ENCODE measurements around the gene PGM2L1. TPM values are rescaled to one million over a fixed set of nuclear protein-coding genes. Genes with fewer than 3 reads are reported as not detected.
"Not testable (repeated sequence)": the region's sequence is repeated elsewhere in the genome, so short reads cannot be mapped to it uniquely, and the experiment has no call there.

Gene PGM2L1
- total and polyA plus RNA-seq, 4 experiments from 2014 or later: 4.8 to 11.2 (median 8.1) TPM

DNA sequence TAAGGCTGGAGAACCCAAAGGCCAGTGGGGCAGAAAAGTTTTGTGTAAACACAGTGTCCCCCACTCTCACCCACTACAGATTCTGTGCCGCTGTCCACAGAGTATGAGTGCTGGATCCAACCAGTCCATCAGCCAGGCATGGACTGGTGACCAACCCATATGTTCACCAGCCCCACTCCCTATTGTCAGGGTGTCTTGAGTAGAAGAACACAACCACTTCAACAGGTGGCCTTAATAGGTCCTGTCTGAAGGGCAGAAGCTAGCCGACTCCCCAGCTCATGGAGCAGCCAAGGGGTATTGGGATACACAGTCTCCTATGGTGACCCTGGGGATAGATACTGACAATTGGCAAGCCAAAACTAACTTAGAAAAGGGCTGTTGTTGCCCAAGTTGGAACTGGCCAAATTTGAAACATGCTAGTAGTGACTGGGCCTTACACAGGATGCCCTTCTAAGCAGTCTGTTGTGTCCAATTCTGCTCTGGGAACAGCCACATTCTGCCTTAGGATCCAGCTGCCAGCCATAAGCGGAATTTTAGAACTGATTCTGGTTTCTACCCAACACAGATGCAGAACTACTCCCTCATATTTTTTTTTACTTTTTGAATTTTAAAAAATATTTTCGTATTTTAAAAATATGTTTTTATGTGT lies 19.8 kb upstream of the PGM2L1 start:
- peak overlapping the region; percentile 68 to 95 (median 89) for H3K27ac Mint-ChIP-seq
- peaks cover 10 to 20% (median 15%) of the 10 kb centered on the region in 4 donors for H3K4me1 Mint-ChIP-seq
- H3K27me3 Mint-ChIP-seq: peaks cover 0 to 2% of the 10 kb centered on the region in 2 donors
- Histone ChIP-seq H3K9me3 (ENCODE audit: control insufficient read depth in 1 of 2, low read length in 2 of 2) (no peaks in the 10 kb centered on the region), H3K4me1 (ENCODE audit: insufficient read depth, low read length) (peaks cover 16% of the 10 kb centered on the region), H3K27me3 (ENCODE audit: insufficient read depth, low read length) (no peaks in the 10 kb centered on the region), H3K27ac (ENCODE audit: low read depth, low read length) (no peak overlapping the region), H3K4me3 (ENCODE audit: low read length in 2 of 2) (no peak overlapping the region), H3K36me3 (ENCODE audit: insufficient read depth, low read length) (no peaks in the 10 kb centered on the region)
- H3K4me3 Mint-ChIP-seq: peak overlapping the region in 2 of 8 donors; percentile 4 to 66
- H3K9me3 Mint-ChIP-seq: no peaks in the 10 kb centered on the region
- DNase-seq: no peak
- POLR2A ChIA-PET (ENCODE audit: partially characterized antibody): no interaction called here
- H3K36me3 Mint-ChIP-seq: no peaks in the 10 kb centered on the region
- CTCF ChIA-PET (ENCODE audit: partially characterized antibody): interaction anchor here (0.9 to 1.0 kb wide), 2 partner anchors 19 to 32 kb away, joined by 3 read pairs; no protein-coding TSS in a partner anchor
- intact Hi-C loops (cut with micrococcal nuclease): no loop called here

DNA sequence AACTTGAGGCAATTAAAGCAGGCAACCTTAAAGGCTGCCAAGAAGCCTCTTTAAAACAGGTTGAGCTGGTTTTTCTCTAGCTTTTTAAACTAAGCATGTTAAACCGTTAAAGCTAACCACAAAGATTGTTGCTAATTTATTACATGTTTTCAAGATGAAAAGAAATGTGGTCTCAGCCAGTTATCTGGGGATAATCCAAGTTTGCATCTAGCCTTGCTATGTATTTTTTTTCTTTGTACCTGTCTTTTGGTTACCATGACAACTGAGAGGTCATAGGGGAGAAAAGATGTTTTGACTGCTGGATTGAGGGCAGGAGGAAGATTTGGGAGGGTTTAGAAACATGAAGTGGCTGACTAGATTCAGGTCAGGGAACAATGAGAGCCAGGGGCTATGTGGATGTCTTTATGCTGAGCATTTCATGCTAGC lies 19.2 kb upstream of the PGM2L1 start:
- no peaks in the 10 kb centered on the region for H3K9me3 Mint-ChIP-seq
- peaks cover 10 to 20% (median 15%) of the 10 kb centered on the region in 4 donors for H3K4me1 Mint-ChIP-seq
- H3K4me3 ChIP-seq (ENCODE audit: low read length in 2 of 2): no peak overlapping the region
- DNase-seq: peak; percentile 39 to 67 (median 55)
- ChIA-PET CTCF (ENCODE audit: partially characterized antibody) (interaction anchor here (0.9 to 1.0 kb wide), 2 partner anchors 19 to 32 kb away, joined by 3 read pairs; no protein-coding TSS in a partner anchor), POLR2A (ENCODE audit: partially characterized antibody) (no interaction called here)
- no peaks in the 10 kb centered on the region for H3K36me3 Mint-ChIP-seq
- H3K4me1 ChIP-seq (ENCODE audit: insufficient read depth, low read length): peaks cover 16% of the 10 kb centered on the region
- peaks cover 0 to 4% of the 10 kb centered on the region in 2 donors for H3K27me3 Mint-ChIP-seq
- no peaks in the 10 kb centered on the region for H3K9me3 ChIP-seq (ENCODE audit: control insufficient read depth in 1 of 2, low read length in 2 of 2)
- H3K27ac ChIP-seq (ENCODE audit: low read depth, low read length): no peak overlapping the region
- peak overlapping the region in 5 of 8 donors; percentile 4 to 66 (median 45) for H3K4me3 Mint-ChIP-seq
- H3K27ac Mint-ChIP-seq: peak overlapping the region; percentile 68 to 95 (median 89)
- intact Hi-C loops (cut with micrococcal nuclease): no loop called here
- no peaks in the 10 kb centered on the region for H3K36me3 ChIP-seq (ENCODE audit: insufficient read depth, low read length)
- H3K27me3 ChIP-seq (ENCODE audit: insufficient read depth, low read length): no peaks in the 10 kb centered on the region

- H3K9me3 Mint-ChIP-seq; POLR2A ChIA-PET (ENCODE audit: partially characterized antibody); intact Hi-C loops (cut with micrococcal nuclease); DNase-seq; H3K27me3 ChIP-seq (ENCODE audit: insufficient read depth, low read length); H3K9me3 ChIP-seq (ENCODE audit: control insufficient read depth in 1 of 2, low read length in 2 of 2); H3K36me3 ChIP-seq (ENCODE audit: insufficient read depth, low read length); H3K27me3 Mint-ChIP-seq; H3K36me3 Mint-ChIP-seq; H3K4me3 ChIP-seq (ENCODE audit: low read length in 2 of 2); H3K27ac ChIP-seq (ENCODE audit: low read depth, low read length): not testable (repeated sequence)
- Mint-ChIP-seq H3K4me1 (peaks cover 10 to 20% (median 15%) of the 10 kb centered on the region in 4 donors), H3K27ac (peak overlapping the region in 5 of 7 donors; percentile 18 to 77 (median 68)), H3K4me3 (peak overlapping the region in 4 of 8 donors; percentile 15 to 59 (median 38))
- CTCF ChIA-PET (ENCODE audit: partially characterized antibody): interaction anchor here (0.9 to 1.0 kb wide), 2 partner anchors 20 to 33 kb away, joined by 3 read pairs; no protein-coding TSS in a partner anchor
- H3K4me1 ChIP-seq (ENCODE audit: insufficient read depth, low read length): peaks cover 16% of the 10 kb centered on the region
These were observed 18.7 kb upstream of the PGM2L1 start for GRCh38 chr11:74416974-74417373.

GRCh38 chr11:74412733-74413359 lies 14.6 kb upstream of the PGM2L1 start:
- POLR2A ChIA-PET (ENCODE audit: partially characterized antibody): no interaction called here

DNA sequence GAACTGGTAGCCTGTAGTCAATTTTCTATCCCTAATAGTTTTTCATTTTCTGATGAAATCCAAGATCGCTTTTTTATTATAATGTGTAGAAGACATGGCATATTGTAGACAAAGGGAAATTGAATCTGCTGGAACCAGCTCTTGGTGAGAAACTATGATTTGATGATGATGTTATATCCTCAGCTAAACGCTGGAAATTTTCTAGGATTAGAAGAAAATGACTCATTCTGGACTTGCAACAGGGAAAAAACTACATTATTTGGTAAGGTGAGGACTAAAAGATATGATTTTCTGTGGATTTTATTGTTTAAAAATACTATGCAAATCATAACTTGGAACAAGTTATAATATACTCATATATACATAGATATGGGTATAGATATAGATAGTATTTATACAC lies 14.1 kb upstream of the PGM2L1 start:
- POLR2A ChIA-PET (ENCODE audit: partially characterized antibody): no interaction called here

More at GRCh38 chr11:74412733-74413359, 14.6 kb upstream of the PGM2L1 start:
- Mint-ChIP-seq H3K27ac (no peak overlapping the region), H3K27me3 (peaks cover 2 to 12% of the 10 kb centered on the region in 2 donors), H3K36me3 (no peaks in the 10 kb centered on the region), H3K4me3 (no peak overlapping the region), H3K9me3 (no peaks in the 10 kb centered on the region), H3K4me1 (peaks cover 10 to 17% (median 14%) of the 10 kb centered on the region in 4 donors)
- Histone ChIP-seq H3K27me3 (ENCODE audit: insufficient read depth, low read length) (no peaks in the 10 kb centered on the region), H3K4me1 (ENCODE audit: insufficient read depth, low read length) (peaks cover 12% of the 10 kb centered on the region), H3K27ac (ENCODE audit: low read depth, low read length) (no peak overlapping the region), H3K9me3 (ENCODE audit: control insufficient read depth in 1 of 2, low read length in 2 of 2) (no peaks in the 10 kb centered on the region), H3K36me3 (ENCODE audit: insufficient read depth, low read length) (no peaks in the 10 kb centered on the region), H3K4me3 (ENCODE audit: low read length in 2 of 2) (no peak overlapping the region)
- no peak for DNase-seq
- intact Hi-C loops (cut with micrococcal nuclease): no loop called here
- CTCF ChIA-PET (ENCODE audit: partially characterized antibody): interaction anchor here (1.1 kb wide), 1 partner anchor 24 kb away, joined by 3 read pairs; no protein-coding TSS in a partner anchor

DNA sequence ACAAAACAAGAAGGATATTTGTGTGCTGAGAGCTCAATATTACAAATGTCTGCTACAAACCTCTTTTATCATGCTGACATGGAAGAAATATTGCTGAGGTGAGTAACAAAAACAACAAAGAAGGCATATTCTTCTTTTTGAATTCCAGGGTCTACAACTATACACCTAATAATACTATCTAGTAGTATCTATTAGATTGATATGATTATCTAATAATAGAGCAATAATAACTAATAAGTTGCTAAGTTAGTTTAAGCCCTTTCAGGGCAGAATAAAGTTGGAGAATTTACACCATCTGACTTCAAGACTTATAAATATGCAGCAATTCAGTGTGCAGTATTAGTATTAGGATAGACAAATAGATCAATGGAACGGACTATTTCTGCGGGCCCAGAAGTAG lies 11.4 kb upstream of the PGM2L1 start:
- H3K36me3 Mint-ChIP-seq: no peaks in the 10 kb centered on the region
- H3K9me3 Mint-ChIP-seq: no peaks in the 10 kb centered on the region
- no peaks in the 10 kb centered on the region for H3K27me3 ChIP-seq (ENCODE audit: insufficient read depth, low read length)
- H3K27ac ChIP-seq (ENCODE audit: low read depth, low read length): no peak overlapping the region
- DNase-seq: no peak
- H3K27ac Mint-ChIP-seq: no peak overlapping the region
- peaks cover 4 to 12% of the 10 kb centered on the region in 2 donors for H3K27me3 Mint-ChIP-seq
- POLR2A ChIA-PET (ENCODE audit: partially characterized antibody): no interaction called here
- H3K4me3 ChIP-seq (ENCODE audit: low read length in 2 of 2): no peak overlapping the region
- H3K9me3 ChIP-seq (ENCODE audit: control insufficient read depth in 1 of 2, low read length in 2 of 2): no peaks in the 10 kb centered on the region
- H3K4me3 Mint-ChIP-seq: no peak overlapping the region
- H3K4me1 ChIP-seq (ENCODE audit: insufficient read depth, low read length): no peaks in the 10 kb centered on the region
- CTCF ChIA-PET (ENCODE audit: partially characterized antibody): interaction anchor here (0.9 to 1.4 kb wide), 2 partner anchors 20 to 44 kb away, joined by 3 read pairs; no protein-coding TSS in a partner anchor
- intact Hi-C loops (cut with micrococcal nuclease): no loop called here
- H3K4me1 Mint-ChIP-seq: no peaks in the 10 kb centered on the region
- H3K36me3 ChIP-seq (ENCODE audit: insufficient read depth, low read length): no peaks in the 10 kb centered on the region

More for the DNA sequence above, 14.1 kb upstream of the PGM2L1 start:
- Mint-ChIP-seq H3K27ac (no peak overlapping the region), H3K36me3 (no peaks in the 10 kb centered on the region), H3K4me1 (peaks cover 5 to 12% (median 9%) of the 10 kb centered on the region in 4 donors), H3K27me3 (peaks cover 2 to 12% of the 10 kb centered on the region in 2 donors), H3K4me3 (no peak overlapping the region), H3K9me3 (no peaks in the 10 kb centered on the region)
- CTCF ChIA-PET (ENCODE audit: partially characterized antibody): interaction anchor here (1.1 kb wide), 1 partner anchor 23 kb away, joined by 3 read pairs; no protein-coding TSS in a partner anchor
- intact Hi-C loops (cut with micrococcal nuclease): no loop called here
- Histone ChIP-seq H3K27ac (ENCODE audit: low read depth, low read length) (no peak overlapping the region), H3K36me3 (ENCODE audit: insufficient read depth, low read length) (no peaks in the 10 kb centered on the region), H3K4me3 (ENCODE audit: low read length in 2 of 2) (no peak overlapping the region), H3K27me3 (ENCODE audit: insufficient read depth, low read length) (no peaks in the 10 kb centered on the region), H3K9me3 (ENCODE audit: control insufficient read depth in 1 of 2, low read length in 2 of 2) (no peaks in the 10 kb centered on the region), H3K4me1 (ENCODE audit: insufficient read depth, low read length) (peaks cover 7% of the 10 kb centered on the region)
- no peak for DNase-seq

DNA sequence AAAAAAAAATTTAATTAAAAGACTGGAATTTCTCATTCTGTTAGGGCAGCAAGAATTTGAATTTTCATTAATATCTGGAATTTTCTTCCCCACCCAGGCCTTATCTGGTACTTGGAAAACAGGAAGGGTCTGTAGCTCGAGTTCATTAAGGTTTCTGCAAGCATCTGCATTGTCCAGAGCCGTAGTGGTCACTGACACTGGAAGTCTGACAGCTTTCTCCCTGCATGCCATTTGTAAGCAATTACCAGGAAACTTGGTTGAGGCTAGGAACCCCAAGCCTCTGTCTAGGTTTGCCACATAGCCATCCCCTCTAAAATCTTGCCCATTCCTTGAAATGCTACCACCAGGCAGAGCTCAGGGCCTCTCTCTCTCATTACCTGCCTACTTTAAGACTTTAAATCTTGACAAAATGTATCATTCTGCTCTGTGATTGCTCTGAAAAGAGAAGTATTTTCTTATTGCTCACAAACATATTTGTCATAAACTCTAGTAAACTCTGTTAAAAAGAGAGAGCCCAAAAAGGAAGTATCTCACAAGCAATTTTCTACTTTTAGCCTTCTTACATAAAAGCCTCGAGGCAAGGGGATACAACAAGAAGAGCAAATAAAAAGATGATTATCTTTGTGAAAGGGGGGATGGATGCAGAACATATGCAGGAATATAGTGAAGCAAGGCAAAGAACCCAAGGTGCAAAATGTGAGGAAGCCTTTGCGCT lies 5.5 kb upstream of the PGM2L1 start:
- Histone ChIP-seq H3K4me1 (ENCODE audit: insufficient read depth, low read length) (peaks cover 5% of the 10 kb centered on the region), H3K9me3 (ENCODE audit: control insufficient read depth in 1 of 2, low read length in 2 of 2) (no peaks in the 10 kb centered on the region), H3K27ac (ENCODE audit: low read depth, low read length) (no peak overlapping the region), H3K4me3 (ENCODE audit: low read length in 2 of 2) (no peak overlapping the region), H3K27me3 (ENCODE audit: insufficient read depth, low read length) (no peaks in the 10 kb centered on the region), H3K36me3 (ENCODE audit: insufficient read depth, low read length) (no peaks in the 10 kb centered on the region)
- CTCF ChIA-PET (ENCODE audit: partially characterized antibody): no interaction called here
- no peak overlapping the region for H3K27ac Mint-ChIP-seq
- intact Hi-C loops (cut with micrococcal nuclease): no loop called here
- H3K36me3 Mint-ChIP-seq: peaks cover 0 to 1% of the 10 kb centered on the region in 2 donors
- H3K9me3 Mint-ChIP-seq: no peaks in the 10 kb centered on the region
- H3K4me3 Mint-ChIP-seq: no peak overlapping the region
- POLR2A ChIA-PET (ENCODE audit: partially characterized antibody): no interaction called here
- DNase-seq: no peak
- H3K4me1 Mint-ChIP-seq: peaks cover 5 to 8% (median 6%) of the 10 kb centered on the region in 4 donors
- H3K27me3 Mint-ChIP-seq: peaks cover 0 to 2% of the 10 kb centered on the region in 2 donors
